Measurements from ENCODE around the gene AGBL1.
"Not testable (repeated sequence)": the region's sequence is repeated elsewhere in the genome, so short reads cannot be mapped to it uniquely, and the experiment has no call there.

Gene AGBL1

DNA sequence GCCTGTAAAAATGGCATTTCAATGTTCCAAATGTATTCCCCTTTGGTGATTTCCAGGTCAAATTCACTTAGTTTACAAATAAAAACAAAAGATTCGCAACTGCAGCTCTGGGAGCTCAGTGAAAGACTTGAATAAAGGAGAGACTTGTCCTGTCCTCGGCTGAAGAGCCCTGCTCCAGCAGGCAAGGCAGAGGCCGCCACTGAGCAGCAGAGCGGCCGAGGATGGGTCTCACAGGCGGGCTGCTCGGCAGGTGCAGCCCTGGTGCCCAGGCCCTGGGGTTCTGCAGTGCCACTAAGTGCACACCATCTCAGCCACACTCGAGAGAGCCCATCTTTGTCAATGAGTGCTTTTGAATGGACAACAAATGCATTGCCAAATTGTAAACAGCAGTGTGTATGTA lies 856.2 kb downstream of the AGBL1 start:
- DNase-seq (ENCODE audit: low read depth in 2 of 2) = no peak

DNA sequence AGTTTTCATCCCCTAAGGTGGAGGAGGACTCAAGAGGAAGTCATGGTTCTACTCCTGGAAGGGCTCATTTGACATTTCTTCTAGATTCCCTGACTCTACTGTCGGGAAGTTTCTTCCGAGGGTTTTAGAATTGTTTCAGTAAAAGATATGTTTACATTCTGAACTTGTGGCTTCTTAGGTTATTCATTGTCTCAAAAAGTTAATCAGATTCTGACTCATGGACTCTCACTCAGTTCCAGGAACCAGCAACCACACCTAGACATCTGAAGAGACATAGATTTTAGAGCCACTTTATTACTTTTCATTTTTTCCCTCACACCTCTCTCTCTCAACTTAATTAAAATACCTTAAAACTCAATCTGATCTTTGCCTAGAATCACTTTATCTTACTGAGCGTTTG lies 862.6 kb downstream of the AGBL1 start:
- DNase-seq (ENCODE audit: low read depth in 2 of 2) = no peak

DNA sequence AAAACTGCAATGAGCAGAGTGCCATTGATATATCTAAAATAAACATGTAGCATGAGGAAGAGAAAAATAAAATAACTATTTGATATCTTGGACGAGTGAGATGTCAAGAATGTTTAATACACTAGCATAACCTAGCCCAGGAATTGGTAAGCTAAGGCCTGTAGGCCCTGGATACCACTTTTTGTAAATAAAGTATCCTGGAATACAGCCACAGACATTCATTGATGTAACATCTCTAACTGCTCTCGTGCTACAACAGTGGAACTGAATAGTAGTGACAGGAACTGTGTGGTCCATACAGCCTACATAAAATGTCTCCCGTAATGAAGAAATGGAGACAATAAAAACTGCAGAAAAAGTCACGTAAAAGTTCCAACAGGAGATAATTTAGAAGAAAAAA lies 869.0 kb downstream of the AGBL1 start:
- no peak for DNase-seq (ENCODE audit: low read depth in 2 of 2)

- no peak for DNase-seq (ENCODE audit: low read depth in 2 of 2)
Measured at GRCh38 chr15:86959254-86959653, 879.6 kb downstream of the AGBL1 start.

- no peak for DNase-seq (ENCODE audit: low read depth in 2 of 2)
Measured at GRCh38 chr15:86961669-86962068, 882.0 kb downstream of the AGBL1 start.

GRCh38 chr15:86964271-86964670 lies 884.6 kb downstream of the AGBL1 start:
- no peak for DNase-seq (ENCODE audit: low read depth in 2 of 2)

GRCh38 chr15:86968244-86968643 lies 888.6 kb downstream of the AGBL1 start:
- no peak for DNase-seq (ENCODE audit: low read depth in 2 of 2)

DNA sequence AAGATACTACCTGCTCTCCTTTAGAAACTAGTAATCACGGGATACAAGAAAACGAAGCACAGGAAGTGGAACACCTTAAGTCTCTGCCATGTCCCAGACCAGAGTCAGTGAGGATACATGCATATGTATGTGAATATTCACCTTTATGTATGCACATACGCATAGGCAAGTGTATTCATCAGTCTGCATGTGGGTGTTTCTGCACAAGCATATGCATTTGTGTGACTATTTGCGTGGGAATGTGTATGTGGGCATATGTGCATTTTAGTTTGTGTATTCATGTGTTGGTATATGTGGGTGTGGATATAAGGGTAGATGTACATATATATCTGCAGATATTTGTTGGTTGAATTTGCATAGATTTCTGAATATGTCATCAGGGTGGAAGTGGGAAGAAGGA lies 889.7 kb downstream of the AGBL1 start:
- DNase-seq (ENCODE audit: low read depth in 2 of 2) = no peak

DNA sequence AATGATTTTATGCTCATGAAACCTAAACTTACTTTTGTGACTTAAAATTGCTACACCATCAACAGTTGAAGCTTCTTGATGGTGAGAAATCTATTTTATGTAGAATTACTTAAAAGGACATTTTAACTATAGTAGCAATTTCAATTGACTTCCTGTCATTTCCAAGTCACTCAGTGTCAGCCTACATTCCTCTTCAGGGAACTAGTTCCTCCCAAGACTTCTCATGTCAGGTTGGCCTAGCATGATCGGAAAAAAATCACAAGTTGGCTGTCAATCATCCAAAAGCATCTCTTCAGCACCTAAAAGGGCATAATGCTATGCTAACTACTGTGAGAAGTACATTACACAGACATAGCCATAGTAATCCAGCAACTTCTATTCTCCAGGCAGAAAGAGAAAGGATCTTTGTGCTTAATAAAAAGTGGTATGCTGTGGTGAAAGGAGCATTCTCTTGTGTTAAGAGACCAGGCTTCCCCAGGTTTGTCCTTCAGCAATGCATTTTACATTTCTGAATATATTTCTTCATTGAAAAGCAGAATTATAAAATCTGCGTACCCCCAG lies 893.7 kb downstream of the AGBL1 start:
- no peak for DNase-seq (ENCODE audit: low read depth in 2 of 2)

- no peak for DNase-seq (ENCODE audit: low read depth in 2 of 2)
Measured at GRCh38 chr15:86988033-86988432, 908.4 kb downstream of the AGBL1 start.

GRCh38 chr15:87021751-87022150 lies 942.1 kb downstream of the AGBL1 start:
- peak in 1 of 2 experiments; percentile 31 for DNase-seq (ENCODE audit: low read depth in 2 of 2)

DNA sequence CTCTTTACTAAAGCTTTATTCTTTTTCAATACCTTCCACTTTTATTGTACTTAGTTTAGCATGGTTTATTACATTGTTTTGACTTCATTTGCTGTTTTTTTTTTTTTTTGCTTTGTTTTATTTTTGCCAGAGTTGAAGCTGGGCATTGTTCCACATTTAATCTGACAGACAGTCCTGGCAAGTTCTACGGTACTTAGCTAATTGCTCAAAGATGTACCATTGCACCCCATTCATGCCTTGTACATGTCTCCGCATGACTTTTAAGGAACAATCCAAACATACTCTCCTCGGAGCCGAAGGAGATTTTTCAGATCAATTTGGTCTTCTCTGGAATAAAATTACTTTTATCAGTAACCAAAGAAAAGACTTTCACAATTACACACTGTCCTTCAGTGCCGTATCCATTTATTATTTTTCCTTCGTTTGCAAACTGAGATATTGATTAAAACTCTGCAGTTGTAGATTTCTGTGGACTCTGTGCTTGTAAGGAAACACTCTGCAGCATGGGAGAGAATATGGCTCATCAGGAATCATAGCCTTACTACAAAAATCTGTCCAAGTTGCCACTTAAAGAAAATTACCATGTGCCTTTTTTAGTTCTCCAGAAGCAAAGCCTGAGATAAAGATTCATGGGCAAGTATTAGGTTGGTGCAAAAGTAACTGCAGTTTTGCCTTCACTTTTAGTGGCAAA lies 952.0 kb downstream of the AGBL1 start:
- no peak for DNase-seq (ENCODE audit: low read depth in 2 of 2)

DNA sequence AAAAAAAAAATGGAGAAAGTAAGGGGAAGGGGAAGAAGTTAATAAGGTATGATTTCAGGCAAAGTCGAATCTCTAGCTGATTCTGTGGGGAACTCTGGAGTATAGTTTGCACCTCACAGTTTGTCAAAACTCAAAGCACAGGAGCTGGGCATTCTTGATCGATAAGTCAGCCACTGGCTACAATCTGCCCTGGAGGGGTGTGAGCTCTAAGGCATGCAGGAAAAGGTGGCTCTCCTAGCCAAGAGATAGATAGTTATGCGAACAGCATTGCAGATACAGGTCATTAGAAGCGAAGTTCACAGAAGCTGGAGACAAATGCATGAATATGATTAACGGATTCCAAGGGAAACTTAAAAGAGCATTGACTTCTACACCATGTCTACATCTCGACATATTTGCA lies 952.6 kb downstream of the AGBL1 start:
- DNase-seq (ENCODE audit: low read depth in 2 of 2) = no peak

GRCh38 chr15:87033056-87033455 lies 953.4 kb downstream of the AGBL1 start:
- DNase-seq (ENCODE audit: low read depth in 2 of 2) = no peak

GRCh38 chr15:87034886-87035285 lies 955.2 kb downstream of the AGBL1 start:
- DNase-seq (ENCODE audit: low read depth in 2 of 2) = no peak

DNA sequence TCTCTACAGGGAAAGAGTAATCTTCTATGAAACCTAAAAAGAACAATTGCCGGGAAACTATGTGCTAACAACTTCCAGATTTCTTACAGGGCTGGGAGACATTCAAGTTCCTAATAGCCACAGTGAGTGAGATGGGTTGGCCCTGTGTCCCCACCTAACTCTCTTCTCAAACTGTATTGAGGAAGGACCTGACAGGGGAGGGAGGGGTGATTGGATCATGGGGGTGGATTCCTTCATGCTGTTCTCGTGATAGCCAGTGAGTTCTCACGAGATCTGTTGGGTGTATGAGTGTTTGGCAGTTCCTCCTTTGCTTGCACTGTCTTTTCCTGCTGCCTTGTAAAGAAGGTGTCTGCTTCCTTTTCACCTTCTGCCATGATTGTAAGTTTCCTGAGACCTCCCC lies 958.7 kb downstream of the AGBL1 start:
- DNase-seq (ENCODE audit: low read depth in 2 of 2) = peak; percentile 11 to 15

DNA sequence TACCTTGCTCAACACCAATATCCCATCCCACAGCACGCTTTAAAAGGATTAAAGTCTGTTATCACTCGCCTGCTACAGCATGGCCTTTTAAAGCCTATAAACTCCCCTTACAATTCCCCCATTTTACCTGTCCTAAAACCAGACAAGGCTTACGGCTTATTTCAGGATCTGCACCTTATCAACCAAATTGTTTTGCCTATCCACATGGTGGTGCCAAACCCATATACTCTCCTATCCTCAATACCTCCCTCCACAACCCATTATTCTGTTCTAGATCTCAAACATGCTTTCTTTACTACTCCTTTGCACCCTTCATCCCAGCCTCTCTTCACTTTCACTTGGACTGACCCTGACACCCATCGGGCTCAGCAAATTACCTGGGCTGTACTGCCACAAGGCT lies 962.9 kb downstream of the AGBL1 start:
- not testable (repeated sequence) for DNase-seq (ENCODE audit: low read depth in 2 of 2)

DNA sequence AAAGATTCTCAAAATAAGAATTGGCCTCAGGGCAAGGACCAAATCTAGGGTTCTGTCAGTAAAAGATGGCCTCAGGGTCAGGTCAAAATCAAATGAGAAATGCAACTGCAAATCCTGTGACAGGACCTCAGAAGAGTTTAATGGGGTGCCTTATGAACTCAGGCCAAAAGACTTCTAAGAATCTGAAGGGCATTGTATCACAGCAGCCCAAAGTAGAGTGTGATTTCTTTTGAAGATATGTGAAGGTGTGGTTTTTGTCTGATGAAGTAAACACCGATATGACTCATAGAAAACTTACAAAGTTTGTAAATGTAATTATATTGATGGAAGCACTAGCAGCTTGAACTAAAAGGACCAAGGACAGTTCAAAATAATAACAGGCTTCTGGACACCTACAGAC lies 966.1 kb downstream of the AGBL1 start:
- no peak for DNase-seq (ENCODE audit: low read depth in 2 of 2)

DNA sequence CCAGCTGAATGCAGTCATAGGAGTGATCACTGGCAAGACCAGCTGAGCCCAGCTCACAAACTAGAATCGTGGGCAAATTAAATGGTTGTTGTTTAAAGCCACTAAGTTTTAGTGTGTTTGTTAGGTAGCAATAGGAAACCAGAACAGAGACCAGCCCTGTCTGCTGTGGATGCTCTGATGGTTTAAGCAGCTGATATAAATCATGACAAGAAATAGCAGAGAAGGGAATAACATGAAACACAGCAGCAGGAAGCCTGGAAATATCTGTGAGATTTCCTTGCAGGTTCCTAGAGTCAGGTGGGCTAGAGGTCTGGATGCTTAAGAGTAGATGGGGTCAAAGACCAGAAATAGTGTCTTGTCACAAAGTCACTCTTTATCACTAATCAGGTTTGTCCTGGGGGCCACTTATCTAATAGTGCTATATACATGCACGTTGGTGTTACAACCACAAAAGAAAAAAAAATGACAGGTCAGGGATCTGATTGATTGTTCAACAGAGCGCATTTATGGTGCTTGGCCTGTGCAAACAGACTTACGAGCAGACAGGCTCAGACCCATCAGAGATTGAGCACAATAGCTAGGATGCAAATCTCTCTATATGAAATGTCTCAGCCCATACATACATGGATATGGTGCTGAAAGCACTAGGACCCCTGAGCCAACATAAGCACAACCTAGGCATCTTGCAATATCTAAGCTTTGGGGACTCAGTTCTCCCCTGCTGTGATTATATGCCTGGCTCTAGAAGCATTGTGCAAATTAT lies 967.7 kb downstream of the AGBL1 start:
- DNase-seq (ENCODE audit: low read depth in 2 of 2) = no peak

Measured in fibroblast of skin of left biceps (primary cell).